HG02840 (cell line): ENCODE data around the gene TRAK1.

ENCODE experiments used
- ATAC-seq: cut with Tn5 transposase; IDR thresholded peaks from one replicate; pipeline ENCODE4 v1.9.1; 2021; ENCODE audit warnings: mild to moderate bottlenecking, moderate library complexity, moderate number of reproducible peaks; ENCODE audit not compliant: unreplicated experiment, low FRiP score

The TRAK1 gene

DNA sequence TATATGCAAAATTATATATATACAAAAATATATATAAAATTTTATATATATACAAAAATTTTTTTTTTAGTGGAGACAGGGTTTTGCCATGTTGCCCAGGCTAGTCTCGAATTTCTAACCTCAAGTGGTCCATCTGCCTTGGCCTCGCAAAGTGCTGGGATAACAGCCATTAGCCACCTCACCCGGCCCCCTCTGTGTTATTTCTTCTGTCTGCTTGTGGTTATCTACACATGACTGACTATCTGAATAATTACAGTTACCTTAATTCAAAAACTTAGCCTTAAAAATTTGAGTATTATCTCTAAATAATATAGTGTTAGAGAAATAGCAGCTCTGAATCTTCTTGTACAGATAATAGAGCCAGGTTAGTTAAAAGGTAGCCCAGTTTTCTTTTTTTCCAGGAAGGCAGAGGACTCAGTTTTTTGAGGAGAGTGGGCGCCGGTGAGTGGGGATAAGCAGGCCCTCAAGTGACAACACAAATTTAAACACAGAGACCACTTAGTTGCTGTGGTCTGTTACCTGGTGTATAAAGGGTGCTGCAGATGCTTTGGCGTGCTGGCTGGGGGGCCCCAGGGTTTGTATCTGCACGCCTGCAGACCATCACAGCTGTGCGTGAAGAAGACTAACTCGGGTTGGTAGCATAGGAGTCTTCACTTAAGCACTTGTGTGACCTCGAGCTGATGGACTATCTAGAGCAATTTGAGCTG, 83.7 kb downstream of the TRAK1 start:
- no peak for ATAC-seq

- no peak for ATAC-seq
Observed at GRCh38 chr3:42175386-42176240, 84.5 kb downstream of the TRAK1 start.

DNA sequence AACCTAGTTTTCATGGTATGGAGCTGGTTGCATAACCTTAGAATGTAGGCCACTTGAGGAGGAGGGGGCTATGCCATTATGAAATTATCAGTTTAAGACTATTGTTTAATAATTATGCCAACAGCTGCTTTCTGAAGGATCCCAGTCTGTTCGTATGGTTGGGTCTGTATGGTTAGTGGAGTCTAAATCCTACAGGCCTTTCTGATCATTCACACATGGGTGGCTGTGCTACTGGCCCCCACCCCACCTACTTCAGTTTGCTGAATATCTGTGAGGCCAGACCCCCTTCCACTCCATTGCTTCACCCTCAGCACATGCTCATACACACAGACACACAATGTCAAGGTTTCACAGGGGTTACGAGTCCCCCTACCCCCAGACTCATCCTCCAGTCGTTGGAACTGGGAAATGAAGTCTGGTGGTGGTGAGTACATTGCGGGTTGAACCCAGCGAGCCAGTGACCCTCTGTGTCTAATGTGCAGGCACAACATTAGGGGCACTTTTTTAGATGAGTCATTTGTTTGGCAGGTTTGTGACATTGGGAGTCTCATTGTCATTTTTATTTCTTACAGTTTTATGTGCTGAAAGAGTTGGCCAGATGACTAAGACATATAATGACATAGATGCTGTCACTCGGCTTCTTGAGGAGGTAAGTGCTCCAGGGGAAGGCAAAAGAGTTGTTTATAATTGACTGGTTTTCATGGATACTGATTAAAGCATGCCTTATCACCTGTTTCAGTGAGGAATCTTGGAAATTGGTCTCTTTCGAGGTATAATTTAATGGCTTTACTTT, 85.3 kb downstream of the TRAK1 start:
- no peak for ATAC-seq

GRCh38 chr3:42177068-42177800, 86.1 kb downstream of the TRAK1 start:
- ATAC-seq, result no peak

GRCh38 chr3:42177801-42178150, 86.6 kb downstream of the TRAK1 start:
- no peak for ATAC-seq

- ATAC-seq, result no peak
Observed at GRCh38 chr3:42179110-42179725, 88.1 kb downstream of the TRAK1 start.

- no peak for ATAC-seq
Observed at GRCh38 chr3:42180901-42181300, 89.7 kb downstream of the TRAK1 start.

DNA sequence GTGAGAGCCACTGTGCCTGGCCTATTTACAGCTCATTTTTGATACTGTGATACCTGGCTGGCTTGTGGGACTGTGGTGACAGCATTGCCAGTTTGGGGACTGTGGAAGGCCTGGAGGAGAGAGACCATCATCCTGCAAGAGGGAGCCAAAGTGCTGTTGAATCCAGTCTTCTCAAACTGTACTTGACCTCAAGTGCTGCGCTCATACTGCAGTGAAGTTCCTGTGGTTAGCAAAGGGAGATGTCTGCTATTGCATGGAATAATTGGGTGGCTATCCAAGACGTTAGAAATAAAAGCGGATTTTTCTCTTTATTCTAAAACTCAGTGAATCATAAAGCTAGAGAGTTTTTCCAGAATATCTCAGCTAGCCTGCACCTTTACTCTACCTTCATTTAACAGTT, 91.4 kb downstream of the TRAK1 start:
- ATAC-seq, result no peak

DNA sequence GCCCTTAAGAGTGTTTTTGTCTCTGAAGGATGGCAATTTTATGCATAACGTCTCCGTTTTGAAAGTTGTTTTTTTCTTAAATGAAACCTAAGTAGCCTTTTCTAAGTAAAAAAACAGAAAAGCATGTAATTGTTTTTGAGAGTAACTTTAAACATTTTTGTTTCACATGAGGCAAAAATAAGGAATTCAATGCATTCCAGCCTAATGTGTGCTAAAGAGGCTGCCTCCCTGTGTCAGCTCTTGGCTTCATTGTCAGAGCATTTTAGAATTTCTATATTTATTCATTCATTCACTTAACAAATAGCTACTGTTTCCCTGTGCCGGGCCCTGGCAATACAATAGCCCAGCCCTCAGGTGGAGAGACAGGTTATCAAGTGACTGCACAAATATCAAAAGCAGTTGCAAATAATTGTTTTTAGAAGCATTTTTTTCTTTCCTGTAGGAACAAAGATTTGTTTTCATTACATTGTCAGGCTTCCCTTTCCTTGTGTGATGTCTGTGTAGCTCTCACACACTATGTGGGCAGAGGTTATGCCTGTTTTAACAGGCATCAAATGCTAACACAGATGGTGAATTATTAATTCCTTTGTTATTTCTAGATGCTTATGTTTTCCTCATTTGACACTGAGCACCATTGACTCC, 93.0 kb downstream of the TRAK1 start:
- ATAC-seq, result no peak

DNA sequence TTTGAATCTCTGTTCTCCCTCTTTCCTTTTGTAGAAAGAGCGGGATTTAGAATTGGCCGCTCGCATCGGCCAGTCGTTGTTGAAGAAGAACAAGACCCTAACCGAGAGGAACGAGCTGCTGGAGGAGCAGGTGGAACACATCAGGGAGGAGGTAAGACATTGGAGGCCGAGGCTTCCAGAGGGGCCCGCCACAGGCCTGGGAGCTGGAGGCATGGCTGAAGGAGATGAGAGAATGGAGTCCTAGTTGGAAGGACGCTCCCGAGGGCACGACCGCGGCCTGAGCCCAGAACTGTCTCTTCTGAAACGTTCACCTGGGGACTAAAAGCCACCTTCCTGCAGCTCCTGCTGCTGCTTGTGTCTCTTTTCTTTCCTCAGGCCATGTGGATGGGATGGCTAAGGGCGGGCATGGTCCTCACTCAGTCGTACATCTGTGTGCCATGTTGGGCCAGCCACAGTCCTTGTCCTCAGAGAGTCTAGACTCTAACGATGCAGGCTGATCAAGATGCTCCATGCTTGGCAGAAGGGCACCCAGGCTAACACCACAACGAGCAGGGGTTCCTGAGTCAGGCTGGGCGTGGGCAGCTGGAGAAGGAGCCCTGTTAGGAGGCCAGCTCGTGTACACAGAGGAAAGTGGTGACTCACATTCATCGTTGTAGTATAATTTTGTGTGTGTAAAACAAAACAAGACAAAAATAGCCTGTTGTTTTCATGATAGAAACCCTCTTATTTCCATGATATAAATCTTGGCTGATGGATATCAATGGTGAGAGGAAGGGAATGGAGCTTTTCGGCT, 93.7 kb downstream of the TRAK1 start:
- ATAC-seq, result no peak

DNA sequence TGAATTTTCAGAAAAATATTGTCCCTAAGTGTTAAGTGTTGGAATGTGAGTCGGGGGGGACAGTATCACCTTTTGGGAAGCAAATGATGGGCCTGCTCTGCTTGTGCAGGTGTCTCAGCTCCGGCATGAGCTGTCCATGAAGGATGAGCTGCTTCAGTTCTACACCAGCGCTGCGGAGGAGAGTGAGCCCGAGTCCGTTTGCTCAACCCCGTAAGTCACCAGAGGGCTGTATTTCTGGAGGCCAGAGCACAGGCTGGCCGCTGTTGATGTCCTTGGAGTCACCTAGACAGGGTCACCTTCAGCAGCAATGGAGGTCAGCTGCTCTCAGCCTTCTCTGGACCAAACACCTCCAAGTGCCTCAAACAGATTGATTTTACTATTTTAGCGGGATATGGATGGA, 96.8 kb downstream of the TRAK1 start:
- ATAC-seq, result no peak

DNA sequence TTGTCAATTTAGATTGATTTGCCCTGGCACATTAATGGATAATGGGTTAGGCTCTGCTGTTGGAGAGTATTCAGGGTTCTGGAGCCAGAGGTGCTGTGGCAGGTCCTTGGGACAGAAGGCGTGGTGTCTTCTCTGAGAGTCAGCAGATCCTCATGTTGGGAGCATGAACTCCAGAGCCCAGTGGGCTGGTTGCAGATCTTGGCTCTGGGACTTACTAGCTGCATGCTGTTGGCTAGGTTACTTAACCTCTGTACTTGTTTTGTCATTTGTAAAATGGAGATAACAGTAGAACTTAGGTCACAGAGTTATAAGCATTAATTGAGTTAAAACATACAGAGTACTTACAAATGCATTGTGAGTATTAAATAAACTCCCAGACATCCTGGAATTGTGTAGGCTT, 97.2 kb downstream of the TRAK1 start:
- no peak for ATAC-seq

DNA sequence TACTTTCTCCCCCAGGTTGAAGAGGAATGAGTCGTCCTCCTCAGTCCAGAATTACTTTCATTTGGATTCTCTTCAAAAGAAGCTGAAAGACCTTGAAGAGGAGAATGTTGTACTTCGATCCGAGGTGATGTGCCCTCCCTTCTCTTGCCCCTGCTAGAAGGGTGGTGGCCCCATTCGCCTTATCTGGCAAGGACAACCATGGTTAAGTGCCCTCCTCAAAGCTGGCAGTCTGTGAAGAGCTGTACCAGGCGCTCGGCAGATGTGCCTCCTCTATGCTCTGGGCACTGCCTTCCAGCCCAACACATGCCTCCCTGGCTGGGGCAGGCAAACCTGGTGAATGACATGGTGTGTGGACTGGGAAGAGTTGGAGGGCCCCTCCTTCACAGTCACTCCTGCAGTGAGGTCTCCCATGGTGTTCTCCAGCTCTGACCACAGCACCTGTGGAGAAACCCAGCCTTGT, 97.9 kb downstream of the TRAK1 start:
- ATAC-seq, result no peak

DNA sequence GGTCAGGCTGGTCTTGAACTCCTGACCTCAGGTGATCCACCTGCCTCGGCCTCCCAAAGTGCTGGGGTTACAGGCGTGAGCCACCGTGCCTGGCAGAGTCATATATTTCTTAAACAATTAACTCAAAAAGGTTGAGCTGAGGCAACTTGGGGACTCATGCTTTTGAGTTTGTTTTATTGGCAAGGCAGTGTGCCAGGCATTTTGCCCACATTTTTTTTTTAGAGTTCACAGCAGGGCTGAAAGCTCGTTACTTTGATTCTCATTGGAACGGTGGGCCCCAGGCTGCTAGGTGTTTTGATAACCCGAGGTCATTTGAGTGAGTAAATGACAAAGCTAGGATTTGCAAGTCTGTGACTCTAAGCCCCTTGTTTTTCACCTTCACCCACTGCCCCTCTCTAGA, 98.6 kb downstream of the TRAK1 start:
- no peak for ATAC-seq

DNA sequence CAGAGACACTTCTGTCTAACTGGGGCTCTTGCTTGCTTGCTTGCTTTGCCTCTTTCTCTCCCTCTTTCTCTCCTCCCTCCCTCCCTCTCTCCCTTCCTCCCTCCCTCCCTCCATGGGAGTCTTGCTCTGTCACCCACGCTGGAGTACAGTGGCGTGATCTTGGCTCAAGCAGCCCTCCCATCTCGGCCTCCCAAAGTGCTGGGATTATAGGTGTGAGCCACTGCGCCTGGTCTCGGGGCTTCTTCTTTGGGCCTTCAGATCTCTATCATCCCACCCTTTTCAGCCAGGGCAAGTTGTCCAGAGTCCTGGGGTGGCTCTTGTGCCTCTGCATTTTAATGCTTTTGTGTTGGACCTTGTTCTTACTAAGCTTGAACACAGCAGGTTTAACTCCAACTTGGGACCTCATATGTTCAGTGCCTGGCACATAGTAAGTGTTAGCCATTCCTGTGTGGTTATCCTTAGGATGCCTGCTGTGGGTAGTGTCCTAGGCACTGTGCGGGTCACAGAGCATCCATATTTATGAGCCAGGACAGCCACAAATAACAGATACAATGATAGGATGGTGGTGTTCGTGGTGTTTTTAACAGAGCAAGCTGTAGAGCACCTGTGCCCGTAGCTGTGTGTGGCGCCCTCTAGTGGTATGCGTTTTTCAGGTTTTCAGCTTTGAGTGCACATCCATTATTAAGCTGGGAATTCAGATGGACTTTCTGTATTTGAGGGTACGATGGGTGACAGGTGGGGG, 99.7 kb downstream of the TRAK1 start:
- ATAC-seq, result no peak

- ATAC-seq, result no peak
Observed at GRCh38 chr3:42191443-42191747, 100.2 kb downstream of the TRAK1 start.

- ATAC-seq, result peak; percentile 41
Observed at GRCh38 chr3:42192334-42193200, 101.4 kb downstream of the TRAK1 start.
